GM18499 (cell line): ENCODE results near the gene VILL.
"Not testable (repeated sequence)": the region's sequence is repeated elsewhere in the genome, so short reads cannot be mapped to it uniquely, and the experiment has no call there.

Experiments used
- ATAC-seq: cut with Tn5 transposase; IDR thresholded peaks from one replicate; pipeline ENCODE4 v1.9.1; 2021; ENCODE audit warnings: moderate number of reproducible peaks; ENCODE audit not compliant: insufficient read depth, unreplicated experiment

The VILL gene

DNA sequence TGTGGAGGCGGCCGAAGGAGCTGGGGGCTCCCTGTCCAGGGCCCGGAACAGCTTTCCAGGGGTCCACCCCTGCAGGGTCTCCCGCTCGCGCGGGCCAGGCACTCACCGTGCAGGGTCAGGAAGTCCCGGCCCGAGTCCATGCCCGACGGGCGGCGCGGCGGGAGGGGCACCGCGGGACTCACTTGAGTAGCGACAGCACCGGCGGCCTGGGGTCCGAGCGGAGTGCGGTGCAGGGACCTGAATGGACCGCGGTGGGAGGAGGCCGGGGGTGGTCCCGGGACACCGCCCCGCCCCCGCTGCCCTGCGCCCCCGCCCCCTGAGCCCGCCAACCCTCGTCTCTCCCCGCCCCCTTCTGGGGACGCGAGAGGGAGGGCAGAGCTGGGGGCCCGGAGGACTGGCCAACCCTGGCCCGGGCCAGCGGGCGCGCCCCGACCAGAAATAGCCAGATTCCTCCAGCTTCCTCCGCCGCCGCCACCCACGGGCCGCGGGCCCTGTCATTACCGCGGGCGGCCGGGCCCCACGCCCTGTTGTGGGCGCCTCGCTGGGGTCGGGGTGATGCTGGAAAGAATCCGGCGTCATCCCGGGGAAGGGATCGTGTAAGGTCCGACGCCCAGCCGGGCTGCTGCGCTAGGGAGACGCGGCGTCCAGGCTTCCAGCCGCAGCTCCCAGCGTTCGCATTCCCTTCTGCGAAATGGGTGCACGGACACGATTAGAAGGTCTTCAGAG, 39.0 kb downstream of the VILL start, which contains the start of gene PLCD1:
TSS of gene PLCD1 (minus strand) at position 243 of the 726 bp plus-strand sequence. CDS start at position 140, 103 bp downstream.
- ATAC-seq, result no peak

DNA sequence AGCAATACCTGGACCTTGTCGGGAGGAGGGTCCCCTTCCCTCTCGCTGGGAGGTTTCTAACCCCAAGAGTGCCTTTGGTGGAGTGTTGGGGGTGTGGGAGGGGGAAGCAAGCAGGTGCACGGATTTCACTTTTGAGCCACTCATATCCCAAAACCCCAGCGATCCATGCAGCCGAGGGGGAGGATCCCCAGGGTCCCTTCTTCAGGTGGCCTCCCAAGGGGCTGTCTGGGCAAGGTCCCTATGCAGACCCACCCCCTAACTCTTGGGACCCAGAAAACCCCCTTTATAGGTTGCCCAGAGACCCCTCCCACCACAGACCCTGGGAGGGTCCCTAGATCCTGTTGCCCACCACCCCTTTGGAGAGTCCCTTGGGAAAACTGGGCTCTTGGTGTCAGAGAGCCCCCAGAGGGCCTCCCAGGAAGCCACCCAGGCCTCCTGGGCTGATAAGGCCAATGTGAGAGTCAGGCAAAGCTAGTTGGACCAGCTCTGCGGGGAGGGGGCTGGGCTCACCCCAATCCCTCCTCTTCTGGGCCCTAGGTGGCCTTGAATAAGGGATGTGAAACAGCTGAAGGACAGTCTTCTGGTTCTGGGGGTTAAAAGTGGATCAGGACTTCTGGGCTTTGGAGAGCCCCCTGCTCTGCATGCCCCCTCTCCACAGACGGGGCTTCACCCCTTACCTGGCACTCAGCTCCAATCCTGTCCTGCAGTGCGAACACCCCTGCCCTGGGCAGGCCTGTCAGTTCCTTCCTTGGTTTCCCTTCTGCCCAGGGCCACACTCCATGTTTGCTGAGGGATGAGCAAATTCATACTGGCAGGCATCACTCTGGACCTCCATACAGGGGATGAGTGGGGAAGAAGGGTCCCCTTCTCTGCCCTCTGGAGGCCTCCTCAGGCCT, 39.8 kb downstream of the VILL start:
- no peak for ATAC-seq

DNA sequence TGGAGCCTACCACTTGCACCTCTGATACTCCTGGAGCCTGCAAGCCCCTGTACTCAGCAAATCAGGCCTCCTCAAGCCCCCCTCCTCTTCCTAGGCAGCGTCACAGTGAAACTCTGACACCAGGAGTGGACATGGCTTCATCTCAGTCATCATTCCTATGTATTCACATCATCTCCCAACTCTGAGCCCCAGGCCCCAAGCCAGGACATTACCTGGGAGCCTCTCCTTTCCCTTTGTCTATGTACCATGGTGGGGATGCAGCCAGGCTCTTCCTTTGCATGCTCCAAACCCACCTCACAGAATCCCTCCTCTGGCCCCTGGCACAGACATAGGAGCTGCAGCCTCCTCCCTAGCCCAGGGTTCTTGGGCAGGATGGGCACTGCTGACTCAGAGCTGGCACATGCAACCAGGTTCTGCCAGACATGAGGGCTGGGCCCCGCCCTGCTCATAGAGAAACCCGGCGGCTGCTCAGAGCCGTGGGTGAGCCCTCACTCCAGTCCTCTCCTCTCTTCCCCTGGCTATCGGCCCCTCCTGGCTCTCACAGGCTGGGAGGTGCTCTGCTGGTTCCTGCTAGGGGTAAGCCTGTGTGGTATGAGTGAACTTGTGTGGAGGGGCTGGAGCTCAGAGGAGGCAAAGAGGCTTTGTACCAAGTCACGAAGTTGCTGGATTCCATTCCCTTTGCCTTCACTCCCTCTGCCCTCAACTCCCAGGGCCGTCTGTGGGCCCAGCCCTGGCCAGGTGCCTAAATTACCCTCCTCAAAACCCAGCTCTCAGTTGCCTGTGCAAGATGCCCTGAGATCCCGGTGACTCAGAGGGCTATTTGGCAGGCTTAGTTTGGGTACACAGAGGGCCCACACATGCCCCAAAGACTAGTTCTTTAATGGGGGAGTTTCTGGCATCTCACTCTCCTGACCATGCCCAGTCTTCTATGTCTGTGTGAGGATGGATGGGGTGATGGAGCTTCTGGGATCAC, 40.7 kb downstream of the VILL start:
- ATAC-seq, result no peak

DNA sequence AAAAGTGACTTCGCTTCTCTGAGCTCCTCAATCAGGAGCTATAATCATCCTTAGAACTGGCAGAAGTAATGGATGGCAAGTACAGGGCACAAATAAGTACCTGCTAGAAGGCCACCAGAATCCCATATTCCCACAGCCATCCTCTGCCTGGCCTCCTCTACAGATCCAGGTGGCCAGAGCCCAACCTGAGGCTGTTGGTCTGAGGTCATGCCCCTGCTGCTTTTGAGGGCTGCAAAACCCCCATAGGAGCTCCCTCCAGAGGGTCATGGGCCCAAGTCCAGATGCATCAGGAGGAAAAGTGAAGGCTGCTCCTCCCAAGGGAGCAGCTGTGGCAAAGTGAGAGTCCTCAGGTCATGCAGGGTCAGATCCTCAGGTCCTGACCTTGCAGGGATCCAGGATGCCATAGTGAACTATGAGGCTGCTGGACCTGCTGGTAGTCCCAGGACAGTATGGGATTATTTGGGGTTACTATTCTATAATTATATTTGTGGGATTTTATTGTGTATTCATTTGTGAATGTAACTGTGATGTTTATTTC, 41.8 kb downstream of the VILL start:
- no peak for ATAC-seq

DNA sequence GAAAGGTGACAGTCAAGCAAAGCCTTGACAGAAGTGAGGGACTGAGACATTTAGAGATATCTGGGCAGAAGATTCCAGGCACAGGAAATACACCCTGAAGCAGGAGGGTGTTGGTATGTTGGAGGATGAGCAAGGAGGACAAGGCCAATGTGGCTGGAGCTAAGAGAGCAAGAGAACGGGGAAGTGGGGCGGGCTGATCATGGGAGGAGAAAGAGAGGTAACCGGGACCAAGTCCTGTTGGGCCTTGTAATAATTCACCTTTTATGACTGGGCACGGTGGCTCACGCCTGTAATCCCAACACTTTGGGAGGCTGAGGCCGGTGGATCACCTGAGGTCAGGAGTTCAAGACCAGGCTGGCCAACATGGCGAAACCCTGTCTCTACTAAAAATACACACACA, 43.0 kb downstream of the VILL start:
- not testable (repeated sequence) for ATAC-seq

DNA sequence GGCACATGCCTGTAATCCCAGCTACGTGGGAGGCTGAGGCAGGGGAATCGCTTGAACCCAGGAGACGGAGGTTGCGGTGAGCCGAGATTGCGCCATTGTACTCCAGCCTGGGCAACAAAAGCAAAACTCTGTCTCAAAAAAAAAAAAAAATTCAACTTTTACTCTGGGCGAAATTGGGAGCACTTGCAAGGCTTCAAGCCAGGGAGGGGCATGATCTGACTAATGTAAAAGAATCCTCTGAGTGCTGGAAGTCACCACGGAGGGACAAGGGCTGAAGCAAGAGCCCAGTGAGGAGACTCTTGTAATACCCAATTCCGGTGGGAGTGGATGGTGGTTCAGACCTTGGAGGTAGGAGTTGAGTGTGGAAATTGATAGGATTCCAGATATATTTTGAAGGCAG, 43.7 kb downstream of the VILL start:
- ATAC-seq, result not testable (repeated sequence)

DNA sequence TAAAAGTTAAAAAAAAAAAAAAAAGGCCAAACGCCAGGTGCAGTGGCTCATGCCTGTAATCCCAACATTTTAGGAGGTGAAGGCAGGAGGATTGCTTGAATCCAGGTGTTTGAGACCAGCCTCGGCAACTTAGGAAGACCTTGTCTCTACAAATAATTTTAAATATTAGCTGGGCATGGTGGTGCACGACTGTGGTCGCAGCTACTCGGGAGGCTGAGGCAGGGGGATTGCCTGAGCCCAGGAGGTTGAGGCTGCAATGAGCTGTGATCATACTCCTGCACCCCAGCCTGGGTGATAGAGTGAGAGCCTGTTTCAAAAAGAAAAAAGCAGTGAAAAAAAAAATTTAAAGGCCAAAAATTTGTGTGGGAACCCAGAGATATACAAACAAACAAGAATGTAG, 45.7 kb downstream of the VILL start:
- no peak for ATAC-seq

DNA sequence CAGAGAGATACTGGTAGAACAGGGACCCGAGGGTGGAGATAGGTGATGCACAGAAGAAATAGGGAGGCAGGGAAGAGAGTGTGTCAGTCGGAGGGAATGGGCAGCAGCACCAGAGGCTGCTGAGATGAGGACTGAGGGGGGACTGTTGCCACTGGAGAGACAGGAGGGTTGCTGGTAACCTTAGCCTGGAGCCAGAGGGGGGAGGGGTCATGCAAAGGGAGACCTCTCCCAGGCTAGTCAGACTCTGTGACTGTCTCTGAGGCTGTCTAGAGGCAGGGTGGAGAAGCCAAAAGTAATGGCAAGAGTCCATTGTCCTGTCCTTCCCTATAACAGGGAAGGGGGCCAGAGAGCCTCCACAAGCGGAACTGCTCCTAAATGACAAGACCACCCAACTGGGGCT, 46.3 kb downstream of the VILL start:
- no peak for ATAC-seq

DNA sequence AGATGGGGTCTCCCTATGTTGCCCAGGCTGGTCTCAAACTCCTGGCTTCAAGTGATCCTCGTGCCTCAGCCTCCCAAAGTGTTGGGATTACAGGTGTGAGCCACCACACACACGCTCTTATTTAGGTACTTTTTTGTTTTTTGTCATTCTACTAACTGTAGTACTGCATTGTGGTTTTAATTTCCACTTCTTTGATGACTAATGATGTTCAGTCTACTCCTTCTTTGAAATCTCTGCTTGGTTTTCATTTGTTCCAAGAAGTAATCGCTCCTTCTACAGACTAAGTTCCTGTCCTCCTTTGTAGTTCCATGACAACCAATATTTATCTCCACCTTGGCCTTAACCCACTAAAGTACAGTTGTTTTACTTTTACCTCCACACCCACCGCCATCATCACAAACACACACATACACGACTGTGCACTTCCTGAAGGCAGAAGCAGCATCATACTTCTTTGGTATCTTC, 47.9 kb downstream of the VILL start:
- no peak for ATAC-seq

DNA sequence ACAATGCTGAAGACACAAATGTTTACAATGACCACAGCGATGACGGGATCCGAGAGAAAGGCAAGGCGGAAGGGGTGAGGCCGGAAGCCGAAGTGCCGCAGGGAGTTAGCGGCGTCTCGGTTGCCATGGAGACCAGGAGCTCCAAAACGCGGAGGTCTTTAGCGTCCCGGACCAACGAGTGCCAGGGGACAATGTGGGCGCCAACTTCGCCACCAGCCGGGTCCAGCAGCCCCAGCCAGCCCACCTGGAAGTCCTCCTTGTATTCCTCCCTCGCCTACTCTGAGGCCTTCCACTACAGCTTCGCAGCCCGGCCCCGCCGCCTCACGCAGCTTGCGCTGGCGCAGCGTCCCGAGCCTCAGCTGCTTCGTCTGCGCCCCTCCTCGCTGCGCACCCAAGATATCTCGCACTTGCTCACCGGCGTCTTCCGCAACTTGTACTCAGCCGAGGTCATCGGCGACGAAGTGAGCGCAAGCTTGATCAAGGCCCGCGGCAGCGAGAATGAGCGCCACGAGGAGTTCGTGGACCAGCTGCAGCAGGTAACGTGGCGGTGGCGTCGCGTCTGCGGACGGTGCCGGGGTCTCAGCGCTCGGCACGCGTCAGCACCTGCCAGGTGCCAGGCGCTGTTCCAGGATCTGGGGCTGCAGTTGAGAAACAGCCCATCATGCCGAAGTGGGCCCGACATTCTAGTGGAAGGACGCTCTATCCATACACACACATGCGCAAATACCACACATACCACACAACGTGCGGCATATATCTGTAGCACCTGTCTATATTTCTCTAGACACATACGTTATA, 48.7 kb downstream of the VILL start, which contains the start of gene DLEC1:
TSS of gene DLEC1 (plus strand) at position 108 of the 798 bp plus-strand sequence. CDS start at position 126, 18 bp downstream.
- ATAC-seq, result no peak

DNA sequence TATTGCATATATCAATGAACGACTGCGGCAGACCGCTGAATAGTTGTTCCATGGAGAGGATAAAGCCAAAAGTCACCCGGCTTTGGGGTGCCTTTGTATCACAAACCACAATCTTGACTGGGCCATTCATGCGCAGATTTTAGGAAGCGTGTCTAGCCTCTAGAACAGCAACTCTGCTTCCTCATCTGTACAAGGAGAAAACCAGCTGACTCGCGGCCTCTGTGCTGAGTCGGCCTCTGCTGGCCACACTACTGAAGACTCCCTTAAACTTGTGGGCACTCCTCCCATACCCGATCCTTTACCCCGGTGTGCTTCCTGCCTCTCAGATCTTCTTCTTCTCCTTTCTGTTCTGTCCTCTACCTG, 49.3 kb downstream of the VILL start:
- ATAC-seq, result no peak

DNA sequence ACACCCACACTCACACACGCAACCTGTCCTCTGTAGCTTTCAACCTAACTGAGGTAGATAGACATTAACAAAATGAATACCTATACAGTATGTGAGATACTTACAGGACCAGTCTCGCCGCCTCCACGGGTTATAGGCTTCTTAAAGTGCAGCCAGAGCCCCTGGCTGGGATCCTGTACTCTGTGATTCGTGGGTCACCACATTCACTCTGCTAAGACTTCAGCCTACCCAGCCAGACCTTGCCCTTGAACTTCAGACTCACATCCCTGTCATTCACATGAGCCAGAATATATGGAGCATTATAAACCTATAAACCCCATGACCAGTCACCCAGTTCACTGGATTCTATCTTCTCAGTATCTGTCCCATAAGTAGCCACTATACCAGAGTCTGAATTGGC, 49.8 kb downstream of the VILL start:
- no peak for ATAC-seq

DNA sequence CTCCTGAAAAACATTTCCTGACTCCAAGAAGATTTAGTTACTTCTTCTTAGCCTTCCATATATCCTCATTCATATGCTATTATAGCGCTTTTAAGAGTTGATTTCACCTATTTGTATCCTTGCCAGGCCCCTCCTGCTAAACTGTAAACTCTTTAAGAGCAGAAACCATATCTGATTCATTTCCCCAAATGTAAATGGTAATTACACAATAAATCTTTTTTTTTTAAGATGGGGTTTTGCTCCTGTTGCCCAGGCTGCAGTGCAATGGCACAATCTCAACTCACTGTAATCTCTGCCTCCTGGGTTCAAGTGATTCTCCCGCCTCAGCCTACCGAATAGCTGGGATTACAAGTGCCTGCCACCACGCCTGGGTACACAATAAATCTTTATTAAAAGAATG, 52.9 kb downstream of the VILL start:
- no peak for ATAC-seq

DNA sequence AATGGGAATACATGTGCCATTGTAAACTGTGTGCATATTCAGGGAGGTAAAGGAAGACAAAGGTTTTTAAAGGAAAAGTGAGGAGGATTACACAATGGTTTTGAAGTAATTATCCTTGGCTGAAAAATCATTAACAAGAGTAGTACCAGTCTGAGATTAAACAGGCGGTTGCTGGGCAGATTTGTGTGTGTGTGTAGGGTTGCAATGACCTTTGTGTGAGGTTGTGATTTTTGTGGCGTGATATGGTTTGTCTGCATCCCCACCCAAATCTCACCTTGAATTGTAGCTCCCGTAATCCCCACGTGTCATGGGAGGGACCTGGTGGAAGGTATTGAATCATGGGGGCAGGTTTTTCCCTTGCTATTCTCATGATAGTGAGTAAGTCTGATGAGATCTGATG, 55.4 kb downstream of the VILL start:
- ATAC-seq, result no peak

DNA sequence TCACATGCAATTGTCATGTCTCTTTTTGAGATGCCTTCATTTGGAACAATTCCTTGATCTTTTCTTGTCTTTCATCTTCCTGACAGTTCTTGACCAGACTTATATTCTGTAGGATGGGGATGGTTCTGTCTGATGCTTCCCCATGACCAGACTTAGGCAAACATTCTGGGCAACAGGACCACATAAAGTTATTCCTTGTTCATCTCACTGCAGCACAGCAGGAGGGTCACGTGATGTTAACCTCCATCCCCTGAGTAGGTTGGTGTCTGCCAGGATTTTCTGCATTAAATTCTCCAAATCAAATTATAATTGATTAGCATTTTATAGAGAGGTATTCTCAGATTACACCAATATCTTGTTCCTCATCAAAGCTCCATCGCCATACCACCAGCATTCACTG, 56.2 kb downstream of the VILL start:
- ATAC-seq, result no peak

DNA sequence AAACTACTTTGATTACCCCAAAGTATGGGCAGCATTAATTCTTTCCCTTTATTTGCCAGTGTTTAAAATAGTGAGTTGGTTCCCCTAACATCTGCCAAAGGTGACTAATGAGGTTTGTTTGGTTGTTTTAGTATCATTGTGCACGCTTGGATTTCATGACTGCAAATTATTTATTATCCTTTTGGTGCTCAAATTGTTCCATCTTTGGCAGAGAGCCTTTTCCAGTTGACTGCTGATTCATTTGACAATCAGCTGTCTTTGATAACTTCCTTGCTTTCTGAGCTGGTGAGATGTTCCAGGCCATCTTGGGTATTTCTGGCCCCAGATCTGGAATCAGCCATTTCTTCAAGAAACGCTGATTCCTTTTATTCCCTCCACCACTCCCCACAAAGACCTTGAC, 57.3 kb downstream of the VILL start:
- ATAC-seq, result no peak

DNA sequence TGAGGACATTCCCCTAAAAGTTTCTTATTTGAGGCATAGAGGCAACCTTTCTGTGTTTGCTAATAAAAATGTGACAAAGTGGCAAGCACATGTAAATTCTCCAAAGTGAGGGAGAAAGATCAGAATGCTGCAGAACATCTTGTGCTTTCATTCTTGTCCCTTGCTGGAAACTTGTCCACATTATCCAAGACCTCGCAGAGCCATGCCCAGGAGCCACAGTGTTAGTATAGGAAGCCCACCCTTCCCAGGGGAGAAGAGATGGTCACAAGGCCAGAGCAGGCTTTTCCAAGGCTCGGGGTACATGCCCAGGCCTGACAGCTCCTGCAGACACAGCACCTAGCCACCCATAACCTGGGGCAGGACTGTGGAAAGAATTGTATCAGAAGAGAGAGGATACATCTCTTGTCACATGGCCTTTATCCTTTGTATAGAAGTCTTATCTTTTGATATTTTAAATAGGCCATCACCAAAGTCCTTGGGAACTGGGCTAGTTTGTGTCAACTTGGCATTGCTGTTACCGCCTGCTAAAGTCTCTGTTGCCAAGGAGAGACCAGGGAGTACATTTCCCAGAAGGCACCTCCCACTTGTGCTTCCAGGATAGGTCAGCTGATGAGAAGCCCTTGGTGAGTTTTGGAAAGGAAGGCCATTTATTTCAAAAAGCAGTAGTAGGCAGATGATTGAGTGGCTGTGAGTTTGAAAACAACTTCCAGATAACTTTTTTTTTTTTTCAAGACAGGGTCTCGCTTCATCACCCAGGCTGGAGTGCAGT, 59.0 kb downstream of the VILL start:
- no peak for ATAC-seq

DNA sequence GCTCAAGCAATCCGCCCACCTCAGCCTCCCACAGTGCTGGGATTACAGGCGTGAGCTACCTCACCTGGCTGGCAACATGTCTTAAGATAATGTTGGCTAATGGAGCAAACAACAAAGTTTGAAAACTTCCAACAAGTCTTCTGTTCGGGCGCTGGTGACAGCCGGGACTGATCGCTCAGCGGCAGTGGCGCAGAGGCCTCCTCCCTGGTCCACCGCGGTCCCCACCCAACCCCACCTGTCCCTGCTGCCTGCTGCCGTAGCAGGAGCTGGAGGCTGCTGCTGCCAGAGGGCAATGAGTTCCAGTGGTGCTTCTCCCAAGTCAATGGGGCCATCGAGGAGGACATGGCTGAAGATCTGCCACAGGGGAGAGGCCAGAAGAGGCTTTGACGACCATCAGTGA, 60.5 kb downstream of the VILL start:
- ATAC-seq, result no peak
